ENCODE results near the gene RNF113B. TPM values are rescaled to one million over a fixed set of nuclear protein-coding genes. Genes with fewer than 3 reads are reported as not detected.

Gene RNF113B
- total RNA-seq, 1 donor from 2014 or later = not detected

- Histone ChIP-seq H3K4me3 (ENCODE audit: insufficient read depth, low read depth, low read length) (no peak overlapping the region), H4K20me1 (ENCODE audit: insufficient read depth, low read length) (peaks cover 20% of the 10 kb centered on the region), H3K9me3 (ENCODE audit: insufficient read depth, low read depth, low read length) (no peaks in the 10 kb centered on the region), H2AFZ (ENCODE audit: low read depth, low read length) (no peak overlapping the region), H3K4me2 (ENCODE audit: low read length) (no peak overlapping the region), H3K4me1 (ENCODE audit: insufficient read depth, low read length) (peaks cover 5% of the 10 kb centered on the region), H3K36me3 (ENCODE audit: insufficient read depth, low read length) (no peaks in the 10 kb centered on the region), H3K27me3 (ENCODE audit: insufficient read depth, low read length) (no peaks in the 10 kb centered on the region), H3K9ac (ENCODE audit: low read length) (no peak overlapping the region), H3K27ac (ENCODE audit: low read depth, low read length) (no peak overlapping the region), H3K79me2 (ENCODE audit: insufficient read depth, low read length) (peaks cover 87% of the 10 kb centered on the region)
- Mint-ChIP-seq H3K27me3 (ENCODE audit: low read depth, unreplicated experiment) (no peaks in the 10 kb centered on the region), H3K4me3 (ENCODE audit: unreplicated experiment) (no peak overlapping the region), H3K9me3 (ENCODE audit: unreplicated experiment) (peaks cover 3% of the 10 kb centered on the region), H3K27ac (ENCODE audit: unreplicated experiment) (peak overlapping the region; percentile 41), H3K4me1 (ENCODE audit: low read depth, unreplicated experiment) (peaks cover 12% of the 10 kb centered on the region), H3K36me3 (ENCODE audit: low read depth, unreplicated experiment) (peaks cover 14% of the 10 kb centered on the region)
- no peak for DNase-seq (ENCODE audit: low read depth)
- no peak for TF ChIP-seq EZH2 (IDR thresholded peaks at IDR 0.05; ENCODE audit: insufficient read depth, low read length)
- FAIRE-seq = no peak
Measured at GRCh38 chr13:98188544-98189166, 11.6 kb upstream of the RNF113B start.

GRCh38 chr13:98187965-98188261, 10.8 kb upstream of the RNF113B start:
- no peaks in the 10 kb centered on the region for H3K9me3 ChIP-seq (ENCODE audit: insufficient read depth, low read depth, low read length)
- H3K36me3 Mint-ChIP-seq (ENCODE audit: low read depth, unreplicated experiment) = peaks cover 14% of the 10 kb centered on the region
- peaks cover 5% of the 10 kb centered on the region for H3K4me1 ChIP-seq (ENCODE audit: insufficient read depth, low read length)
- no peak overlapping the region for H3K4me3 ChIP-seq (ENCODE audit: insufficient read depth, low read depth, low read length)
- H3K79me2 ChIP-seq (ENCODE audit: insufficient read depth, low read length) = peaks cover 89% of the 10 kb centered on the region
- H3K4me2 ChIP-seq (ENCODE audit: low read length) = no peak overlapping the region
- no peak overlapping the region for H3K27ac Mint-ChIP-seq (ENCODE audit: unreplicated experiment)
- H3K36me3 ChIP-seq (ENCODE audit: insufficient read depth, low read length) = no peaks in the 10 kb centered on the region
- H3K27me3 ChIP-seq (ENCODE audit: insufficient read depth, low read length) = no peaks in the 10 kb centered on the region
- peaks cover 12% of the 10 kb centered on the region for H3K4me1 Mint-ChIP-seq (ENCODE audit: low read depth, unreplicated experiment)
- no peak for DNase-seq (ENCODE audit: low read depth)
- H3K27me3 Mint-ChIP-seq (ENCODE audit: low read depth, unreplicated experiment) = no peaks in the 10 kb centered on the region
- H4K20me1 ChIP-seq (ENCODE audit: insufficient read depth, low read length) = peaks cover 20% of the 10 kb centered on the region
- FAIRE-seq = no peak
- no peak overlapping the region for H3K4me3 Mint-ChIP-seq (ENCODE audit: unreplicated experiment)
- H2AFZ ChIP-seq (ENCODE audit: low read depth, low read length) = no peak overlapping the region
- peaks cover 3% of the 10 kb centered on the region for H3K9me3 Mint-ChIP-seq (ENCODE audit: unreplicated experiment)
- no peak for TF ChIP-seq EZH2 (IDR thresholded peaks at IDR 0.05; ENCODE audit: insufficient read depth, low read length)
- TF ChIP-seq CTCF (IDR thresholded peaks at IDR 0.05; ENCODE audit: insufficient read depth, low read depth, low read length) = no peak
- no peak overlapping the region for H3K27ac ChIP-seq (ENCODE audit: low read depth, low read length)
- H3K9ac ChIP-seq (ENCODE audit: low read length) = no peak overlapping the region

- no peaks in the 10 kb centered on the region for H3K27me3 Mint-ChIP-seq (ENCODE audit: low read depth, unreplicated experiment)
- FAIRE-seq = no peak
- H2AFZ ChIP-seq (ENCODE audit: low read depth, low read length) = no peak overlapping the region
- no peak for TF ChIP-seq CTCF (IDR thresholded peaks at IDR 0.05; ENCODE audit: insufficient read depth, low read depth, low read length)
- TF ChIP-seq EZH2 (IDR thresholded peaks at IDR 0.05; ENCODE audit: insufficient read depth, low read length) = no peak
- H3K4me3 Mint-ChIP-seq (ENCODE audit: unreplicated experiment) = no peak overlapping the region
- H3K9me3 Mint-ChIP-seq (ENCODE audit: unreplicated experiment) = peaks cover 3% of the 10 kb centered on the region
- H3K4me1 Mint-ChIP-seq (ENCODE audit: low read depth, unreplicated experiment) = peaks cover 12% of the 10 kb centered on the region
- H3K79me2 ChIP-seq (ENCODE audit: insufficient read depth, low read length) = peaks cover 91% of the 10 kb centered on the region
- no peak for DNase-seq (ENCODE audit: low read depth)
- no peaks in the 10 kb centered on the region for H3K9me3 ChIP-seq (ENCODE audit: insufficient read depth, low read depth, low read length)
- no peak overlapping the region for H3K9ac ChIP-seq (ENCODE audit: low read length)
- H3K27me3 ChIP-seq (ENCODE audit: insufficient read depth, low read length) = no peaks in the 10 kb centered on the region
- peaks cover 20% of the 10 kb centered on the region for H4K20me1 ChIP-seq (ENCODE audit: insufficient read depth, low read length)
- H3K27ac Mint-ChIP-seq (ENCODE audit: unreplicated experiment) = peak overlapping the region; percentile 1
- H3K36me3 ChIP-seq (ENCODE audit: insufficient read depth, low read length) = no peaks in the 10 kb centered on the region
- H3K36me3 Mint-ChIP-seq (ENCODE audit: low read depth, unreplicated experiment) = peaks cover 11% of the 10 kb centered on the region
- peaks cover 5% of the 10 kb centered on the region for H3K4me1 ChIP-seq (ENCODE audit: insufficient read depth, low read length)
- H3K27ac ChIP-seq (ENCODE audit: low read depth, low read length) = no peak overlapping the region
- no peak overlapping the region for H3K4me2 ChIP-seq (ENCODE audit: low read length)
- H3K4me3 ChIP-seq (ENCODE audit: insufficient read depth, low read depth, low read length) = no peak overlapping the region
Measured at GRCh38 chr13:98187155-98187964, 10.3 kb upstream of the RNF113B start.

Data from astrocyte (in vitro differentiated cells and primary cell).